Measurements from ENCODE around the gene CNNM4.
A peak's percentile ranks its signal among the peaks of the same experiment; 100 is the strongest.
"Not testable (repeated sequence)": the region's sequence is repeated elsewhere in the genome, so short reads cannot be mapped to it uniquely, and the experiment has no call there.

CNNM4 gene

GRCh38 chr2:96792772-96793749 is 32.4 kb downstream of the CNNM4 start:
- no peak for FAIRE-seq
- no peak for DNase-seq (ENCODE audit: low spot score)

- FAIRE-seq (no peak), DNase-seq (ENCODE audit: low spot score) (no peak)
These were observed 34.4 kb downstream of the CNNM4 start for GRCh38 chr2:96795076-96795475.

DNA sequence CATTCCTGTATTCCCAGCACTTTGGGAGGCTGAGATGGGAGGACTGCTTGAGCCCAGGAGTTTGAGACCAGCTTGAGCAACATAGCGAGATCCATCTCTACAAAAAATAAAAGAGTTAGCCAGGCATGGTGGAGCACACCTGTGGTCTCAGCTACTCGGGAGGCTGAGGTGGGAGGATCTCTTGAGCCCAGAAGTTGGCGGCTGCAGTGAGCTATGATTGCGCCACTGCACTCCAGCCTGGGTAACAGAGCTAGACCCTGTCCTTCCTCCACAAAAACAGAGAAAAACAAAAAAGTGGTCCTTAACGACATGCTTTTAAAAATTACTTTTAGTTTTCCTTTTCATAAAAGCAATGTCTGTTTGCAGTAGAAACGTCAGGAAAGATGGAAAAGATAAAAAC is 35.8 kb downstream of the CNNM4 start:
- not testable (repeated sequence) for FAIRE-seq; DNase-seq (ENCODE audit: low spot score)

DNA sequence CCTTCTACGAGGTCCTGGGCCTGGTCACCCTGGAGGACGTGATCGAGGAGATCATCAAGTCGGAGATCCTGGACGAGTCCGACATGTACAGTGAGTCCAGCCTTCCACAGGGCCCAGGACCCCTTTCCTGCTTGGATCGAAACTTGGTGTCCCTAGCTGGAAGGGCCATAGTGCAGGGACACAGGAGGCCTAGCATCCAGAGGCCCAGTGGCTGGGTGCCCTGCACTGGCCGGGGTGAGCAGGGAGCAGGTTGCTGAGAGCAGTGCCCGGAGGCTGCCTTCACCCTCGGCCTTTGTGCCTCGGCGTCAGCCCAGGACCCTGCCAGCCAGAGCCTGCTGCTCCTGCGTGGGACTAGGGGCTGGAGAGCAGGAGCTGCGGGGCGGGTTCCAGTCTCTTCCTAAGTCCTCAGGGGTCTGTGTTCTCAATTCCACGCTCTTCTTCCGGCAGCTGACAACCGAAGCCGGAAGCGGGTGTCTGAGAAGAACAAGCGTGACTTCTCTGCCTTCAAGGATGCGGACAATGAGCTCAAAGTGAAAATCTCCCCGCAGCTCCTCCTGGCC is 36.4 kb downstream of the CNNM4 start:
- FAIRE-seq (no peak), DNase-seq (ENCODE audit: low spot score) (no peak)

DNA sequence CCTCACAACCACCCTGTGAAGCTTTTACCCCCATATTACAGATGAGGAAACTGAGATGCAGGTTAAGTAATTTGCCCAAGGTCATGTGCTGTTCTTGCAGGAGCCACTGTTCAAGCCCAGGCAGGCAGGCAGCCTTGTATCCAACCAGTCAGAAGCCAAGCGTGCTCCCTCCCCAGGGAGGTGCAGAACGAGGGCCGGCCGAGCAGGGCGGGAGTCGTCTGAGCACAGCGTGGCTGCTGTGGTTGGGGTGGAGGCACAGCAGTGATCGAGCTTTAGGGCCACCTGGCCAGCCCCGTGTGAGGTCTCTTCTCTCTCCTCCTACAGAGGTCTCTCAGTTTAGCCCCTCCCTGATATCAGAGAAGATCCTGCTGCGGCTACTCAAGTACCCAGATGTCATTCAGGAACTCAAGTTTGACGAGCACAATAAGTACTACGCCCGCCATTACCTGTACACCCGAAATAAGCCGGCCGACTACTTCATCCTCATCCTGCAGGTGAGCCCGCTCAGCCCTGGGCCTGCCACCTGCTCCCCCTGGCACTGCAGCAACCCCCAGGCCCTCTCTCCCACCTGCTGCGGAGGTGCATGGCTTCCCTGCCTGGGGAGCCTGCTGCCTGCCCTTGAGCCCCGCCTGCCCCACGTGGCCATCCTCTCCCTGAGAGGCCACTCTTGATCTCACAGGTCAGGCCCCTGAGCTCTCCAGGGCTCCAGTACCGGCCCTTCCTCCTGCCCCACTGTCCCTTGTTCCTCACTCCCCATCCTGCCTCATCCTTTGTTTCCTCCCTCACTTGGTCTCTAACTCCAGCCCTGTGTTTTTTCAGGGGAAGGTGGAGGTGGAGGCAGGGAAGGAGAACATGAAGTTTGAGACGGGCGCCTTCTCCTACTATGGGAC is 38.3 kb downstream of the CNNM4 start:
- DNase-seq (ENCODE audit: low spot score): no peak
- FAIRE-seq: no peak

DNA sequence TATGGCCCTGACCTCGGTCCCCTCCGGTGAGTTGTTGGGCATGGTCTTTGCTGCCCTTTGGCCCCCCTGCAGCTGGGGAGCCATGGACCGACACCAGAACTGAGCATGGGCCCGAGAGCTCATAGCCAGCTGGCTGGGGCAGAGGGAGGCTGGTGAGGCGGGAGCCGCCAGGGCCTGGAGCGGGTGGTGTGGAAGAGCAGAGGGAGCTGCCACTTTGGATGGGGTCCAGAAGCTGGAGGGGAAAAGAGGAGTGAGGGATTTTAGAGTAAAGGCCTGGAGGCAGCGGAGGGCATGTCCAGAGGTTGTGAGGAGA is 38.9 kb downstream of the CNNM4 start:
- FAIRE-seq: no peak
- DNase-seq (ENCODE audit: low spot score): no peak

DNA sequence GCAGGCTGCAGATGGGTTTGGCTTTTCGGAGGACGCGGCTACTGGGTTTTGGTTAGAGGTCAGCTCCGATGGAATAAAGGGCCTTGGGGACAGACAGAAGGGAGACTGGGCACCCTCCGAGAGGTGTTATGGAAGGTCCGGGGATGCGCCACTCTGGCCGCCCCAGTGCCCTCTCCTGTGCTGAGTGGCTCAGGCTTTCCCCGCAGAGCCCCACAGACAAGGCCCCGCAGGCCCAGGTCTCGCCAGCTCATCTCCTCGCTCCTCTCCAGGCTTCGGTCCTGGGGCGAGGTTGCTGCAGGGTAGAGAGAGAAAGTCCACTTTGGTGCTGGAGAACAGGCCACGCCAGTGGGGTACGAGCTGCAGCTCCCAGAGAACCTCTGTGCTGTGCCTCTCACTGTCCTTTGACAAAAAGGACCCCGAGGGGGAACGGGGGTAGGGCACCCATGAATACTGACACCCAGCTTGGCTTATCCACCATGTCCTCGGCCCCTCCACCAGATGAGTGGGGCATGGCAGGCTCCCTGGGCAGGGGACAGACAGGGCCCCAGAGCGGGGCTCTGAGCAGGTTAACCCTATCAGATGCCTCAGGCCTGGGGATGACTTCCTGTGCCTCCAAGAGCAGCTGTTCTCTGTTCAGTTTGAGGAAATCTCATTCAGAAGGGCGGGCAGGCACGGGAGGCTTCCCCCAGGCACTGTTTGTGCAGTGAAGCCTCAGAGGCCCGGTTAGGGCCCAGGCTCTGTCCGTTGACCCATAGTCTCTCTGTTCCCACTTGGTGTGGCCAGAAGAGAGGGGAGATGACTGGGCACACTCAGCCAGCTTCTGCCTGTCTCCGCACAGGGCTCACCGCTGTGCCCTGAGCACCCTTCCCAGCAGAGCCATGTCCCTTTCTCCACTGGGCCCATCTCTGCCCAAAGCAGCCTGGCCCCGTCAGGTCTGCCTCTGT is 39.6 kb downstream of the CNNM4 start:
- DNase-seq (ENCODE audit: low spot score): no peak
- FAIRE-seq: no peak

DNA sequence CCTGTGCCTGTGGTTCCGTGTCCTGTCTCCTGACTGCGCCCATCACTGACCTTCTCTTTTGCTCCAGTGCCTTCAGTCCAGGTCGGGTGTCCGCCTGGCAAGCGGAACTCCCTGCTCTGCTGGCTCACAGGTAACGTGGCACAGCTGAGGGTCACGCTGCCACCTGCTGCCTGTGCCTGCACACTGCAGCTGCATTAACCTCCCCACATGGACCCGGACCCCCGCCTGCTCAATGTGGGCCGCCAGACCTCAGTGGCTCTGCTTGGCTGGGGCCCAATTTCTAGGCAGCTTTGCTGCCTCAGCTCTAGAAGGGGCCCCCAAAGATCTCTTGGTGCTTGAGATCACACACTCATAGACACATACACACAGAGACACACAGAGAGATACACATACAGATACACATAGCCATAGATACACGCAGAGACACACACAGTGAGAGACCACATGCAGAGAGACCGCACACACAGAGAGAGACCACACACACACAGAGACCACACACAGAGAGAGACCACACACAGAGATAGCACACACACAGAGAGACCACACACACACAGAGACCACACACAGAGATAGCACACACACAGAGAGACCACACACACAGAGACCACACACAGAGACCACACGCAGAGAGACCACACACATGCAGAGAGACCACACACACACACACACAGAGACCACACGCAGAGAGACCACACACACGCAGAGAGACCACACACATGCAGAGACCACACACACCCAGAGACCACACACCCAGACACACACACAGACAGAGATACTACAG is 40.5 kb downstream of the CNNM4 start:
- FAIRE-seq (peak; percentile 98), DNase-seq (ENCODE audit: low spot score) (peak; percentile 81)

DNA sequence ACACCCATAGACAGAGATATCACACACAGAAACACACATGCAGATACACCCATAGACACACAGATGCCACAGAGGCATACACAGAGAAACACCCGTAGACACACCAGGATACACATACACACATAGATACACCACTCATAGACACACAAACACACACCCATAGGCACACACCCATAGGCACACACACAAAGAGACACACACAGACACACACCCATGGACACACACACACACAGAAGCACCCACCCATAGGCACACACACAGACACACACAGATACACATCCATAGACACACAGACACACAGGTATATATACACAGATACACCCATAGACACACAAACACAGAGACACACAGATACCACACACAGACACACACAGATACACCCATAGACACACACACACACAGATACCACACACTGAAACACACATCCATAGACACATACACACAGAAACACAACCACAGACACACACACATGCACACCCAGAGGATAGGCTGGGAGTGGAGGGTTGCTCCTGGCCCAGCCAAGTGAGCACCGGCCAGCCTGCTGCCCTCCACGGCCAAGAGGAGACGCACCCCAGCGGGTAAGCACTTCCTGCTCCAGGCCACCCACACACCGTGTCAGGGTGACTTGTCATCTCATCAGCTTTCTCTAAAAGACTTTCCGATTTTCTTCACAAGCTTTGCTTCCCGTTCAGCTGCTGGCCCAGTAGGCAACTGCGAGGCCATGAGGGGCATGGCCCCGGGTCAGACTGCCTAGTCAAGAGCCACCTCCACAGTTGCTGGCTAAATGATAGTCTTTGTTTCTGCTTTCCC is 41.3 kb downstream of the CNNM4 start:
- peak; percentile 98 for FAIRE-seq
- no peak for DNase-seq (ENCODE audit: low spot score)

DNA sequence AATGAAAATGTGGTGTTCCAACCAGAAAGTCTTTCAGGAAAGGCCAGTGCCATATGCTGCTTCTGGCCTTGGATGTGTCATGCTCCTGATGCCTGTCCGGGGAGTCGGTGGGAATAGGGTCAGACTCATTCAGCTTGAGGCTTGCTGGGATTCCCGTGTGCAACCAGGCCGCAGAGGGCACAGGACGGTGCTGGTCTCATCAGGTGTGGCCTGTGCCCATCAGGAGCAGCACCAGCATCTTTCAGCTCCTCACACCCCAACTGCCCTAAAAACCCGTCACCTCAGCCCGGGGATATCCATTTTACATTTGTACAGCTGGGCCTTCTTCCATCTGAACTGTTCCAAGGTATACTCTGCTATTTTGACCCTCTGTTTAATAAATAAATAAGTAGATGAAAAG is 42.0 kb downstream of the CNNM4 start:
- FAIRE-seq (no peak), DNase-seq (ENCODE audit: low spot score) (no peak)

GRCh38 chr2:96804986-96805385 is 44.3 kb downstream of the CNNM4 start:
- FAIRE-seq (no peak), DNase-seq (ENCODE audit: low spot score) (no peak)

GRCh38 chr2:96805946-96806345 is 45.2 kb downstream of the CNNM4 start:
- FAIRE-seq; DNase-seq (ENCODE audit: low spot score): not testable (repeated sequence)

DNA sequence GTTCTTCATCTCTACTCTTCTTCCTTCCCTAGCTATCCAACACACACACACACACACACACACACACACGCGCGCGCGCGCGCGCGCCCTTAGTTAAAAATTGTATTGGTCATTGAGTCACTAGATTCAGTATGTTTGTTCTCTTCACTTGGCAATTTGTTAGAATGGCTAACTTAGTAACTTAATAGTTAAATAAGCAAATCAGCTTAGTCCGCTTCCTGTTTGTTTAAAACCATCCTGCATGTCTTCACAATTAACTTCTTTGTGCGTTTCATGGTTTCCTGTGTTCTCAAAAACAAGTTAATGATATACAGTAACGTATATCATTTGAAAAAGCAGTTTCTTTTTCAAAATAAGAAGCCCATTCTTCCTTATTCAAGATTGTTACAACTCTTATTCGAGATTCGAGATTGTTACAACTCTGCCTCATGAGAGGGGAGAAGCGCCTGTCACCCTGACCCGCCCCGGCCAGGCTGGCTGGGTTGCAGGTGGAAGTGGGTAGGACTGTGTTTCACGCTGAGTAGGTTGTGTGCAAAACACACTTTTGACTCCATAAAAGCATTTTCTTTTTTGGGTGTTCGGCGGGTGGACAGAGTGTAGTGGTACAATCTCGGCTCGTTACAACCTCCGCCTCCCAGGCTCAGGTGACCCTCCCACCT is 45.9 kb downstream of the CNNM4 start:
- DNase-seq (ENCODE audit: low spot score) (no peak), FAIRE-seq (no peak)

DNA sequence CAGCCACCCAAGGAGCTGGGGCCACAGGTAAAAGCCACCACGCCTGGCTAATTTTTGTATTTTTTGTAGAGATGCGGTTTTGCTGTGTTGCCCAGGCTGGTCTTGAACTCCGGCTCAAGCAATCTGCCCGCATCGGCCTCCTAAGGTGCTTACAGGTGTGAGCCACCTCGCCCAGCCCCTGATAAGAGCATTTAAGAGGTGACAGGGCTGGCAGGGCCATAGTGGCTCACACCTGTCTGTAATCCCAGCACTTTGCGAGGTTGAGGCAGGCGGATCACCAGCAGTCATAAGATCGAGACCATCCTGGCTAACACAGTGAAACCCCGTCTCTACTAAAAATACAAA is 46.4 kb downstream of the CNNM4 start:
- no peak for DNase-seq (ENCODE audit: low spot score)
- FAIRE-seq: no peak

- FAIRE-seq (peak; percentile 17), DNase-seq (ENCODE audit: low spot score) (no peak)
These were observed 47.6 kb downstream of the CNNM4 start for GRCh38 chr2:96808176-96808837.

- FAIRE-seq: no peak
- DNase-seq (ENCODE audit: low spot score): no peak
These were observed 48.6 kb downstream of the CNNM4 start for GRCh38 chr2:96809216-96809882.

- FAIRE-seq (no peak), DNase-seq (ENCODE audit: low spot score) (no peak)
These were observed 49.5 kb downstream of the CNNM4 start for GRCh38 chr2:96809951-96810782.

Data from urothelium cell line (cell line).